Measurements from ENCODE around the gene OR10K1.
A peak's percentile ranks its signal among the peaks of the same experiment; 100 is the strongest.
"Not testable (repeated sequence)": the region's sequence is repeated elsewhere in the genome, so short reads cannot be mapped to it uniquely, and the experiment has no call there.

Gene OR10K1

GRCh38 chr1:158461534-158461933, at the start of gene OR10K1:
Gene OR10K1, plus strand, starts transcription at chr1:158461834. Its CDS starts 3,728 bp downstream, at chr1:158465562.
- no peak for DNase-seq (ENCODE audit: low spot score)

GRCh38 chr1:158414651-158415345, 46.8 kb upstream of the OR10K1 start:
- DNase-seq (ENCODE audit: low spot score) = no peak

GRCh38 chr1:158417586-158417985, 44.0 kb upstream of the OR10K1 start:
- no peak for DNase-seq (ENCODE audit: low spot score)

GRCh38 chr1:158422212-158422611, 39.4 kb upstream of the OR10K1 start:
- no peak for DNase-seq (ENCODE audit: low spot score)

GRCh38 chr1:158425027-158425426, 36.6 kb upstream of the OR10K1 start:
- DNase-seq (ENCODE audit: low spot score) = no peak

- no peak for DNase-seq (ENCODE audit: low spot score)
Observed at GRCh38 chr1:158426137-158426536, 35.5 kb upstream of the OR10K1 start, which contains the start of gene OR10K2. Gene OR10K2, minus strand, starts transcription at chr1:158426237. Its CDS starts 5,371 bp downstream, at chr1:158420866.

- not testable (repeated sequence) for DNase-seq (ENCODE audit: low spot score)
Observed at GRCh38 chr1:158430163-158430562, 31.5 kb upstream of the OR10K1 start.

GRCh38 chr1:158434741-158435140, 26.9 kb upstream of the OR10K1 start:
- no peak for DNase-seq (ENCODE audit: low spot score)

- no peak for DNase-seq (ENCODE audit: low spot score)
Observed at GRCh38 chr1:158445376-158445775, 16.3 kb upstream of the OR10K1 start.

GRCh38 chr1:158454537-158454936, 7.1 kb upstream of the OR10K1 start:
- DNase-seq (ENCODE audit: low spot score) = no peak

GRCh38 chr1:158457246-158457645, 4.4 kb upstream of the OR10K1 start:
- no peak for DNase-seq (ENCODE audit: low spot score)

GRCh38 chr1:158458263-158458662, 3.4 kb upstream of the OR10K1 start:
- DNase-seq (ENCODE audit: low spot score) = no peak

GRCh38 chr1:158471920-158472319, 10.3 kb downstream of the OR10K1 start, which contains the start of gene OR10R2:
Gene OR10R2, plus strand, starts transcription at chr1:158472220. Its CDS starts 106 bp downstream, at chr1:158472326.
- no peak for DNase-seq (ENCODE audit: low spot score)

GRCh38 chr1:158485455-158485854, 23.8 kb downstream of the OR10K1 start:
- no peak for DNase-seq (ENCODE audit: low spot score)

- DNase-seq (ENCODE audit: low spot score) = no peak
Observed at GRCh38 chr1:158491316-158491715, 29.7 kb downstream of the OR10K1 start.

GRCh38 chr1:158493054-158493453, 31.4 kb downstream of the OR10K1 start:
- no peak for DNase-seq (ENCODE audit: low spot score)

- DNase-seq (ENCODE audit: low spot score) = no peak
Observed at GRCh38 chr1:158494796-158495195, 33.2 kb downstream of the OR10K1 start.

- peak; percentile 80 for DNase-seq (ENCODE audit: low spot score)
Observed at GRCh38 chr1:158496374-158496773, 34.7 kb downstream of the OR10K1 start.

GRCh38 chr1:158506369-158506987, 44.8 kb downstream of the OR10K1 start:
- no peak for DNase-seq (ENCODE audit: low spot score)

- DNase-seq (ENCODE audit: low spot score) = no peak
Observed at GRCh38 chr1:158507511-158507910, 45.9 kb downstream of the OR10K1 start.

GRCh38 chr1:158509471-158510156, 48.0 kb downstream of the OR10K1 start:
- peak; percentile 20 for DNase-seq (ENCODE audit: low spot score)

- DNase-seq (ENCODE audit: low spot score) = peak; percentile 88
Observed at GRCh38 chr1:158516966-158517365, 55.3 kb downstream of the OR10K1 start.

Data from pons (tissue), 1 donor.